Thyroid gland (tissue), 4 donors: ENCODE data around the gene PTBP2. TPM values are rescaled to one million over a fixed set of nuclear protein-coding genes. Genes with fewer than 3 reads are reported as not detected.
"Not testable (repeated sequence)": the region's sequence is repeated elsewhere in the genome, so short reads cannot be mapped to it uniquely, and the experiment has no call there.

Experiments used
- DNase-seq, 2 donors: peaks; one replicate each; pipeline ENCODE4 v3.0.0-alpha.2; 2019
- H3K27ac ChIP-seq, 3 donors: fragments of 200-600 bp; sonication (generic); 1 replicate in 2 of 3; 2 replicates in 1 of 3; pipeline ENCODE4 v1.5.1; 2016 to 2019; ENCODE audit warnings: mild to moderate bottlenecking in 1 of 3, moderate library complexity in 1 of 3
- H3K27me3 ChIP-seq: fragments of 200-600 bp; sonication (generic); one replicate; pipeline ENCODE4 v1.5.1; 2019
- H3K36me3 ChIP-seq, 2 donors: fragments of 200-600 bp; sonication (generic); one replicate each; pipeline ENCODE4 v1.5.1; 2016 to 2019
- H3K4me1 ChIP-seq, 2 donors: fragments of 200-600 bp; sonication (generic); one replicate each; pipeline ENCODE4 v1.5.1; 2017 to 2019
- H3K4me3 ChIP-seq, 3 donors: fragments of 200-600 bp; sonication (generic); replicated peaks in 1 of 3; 1 replicate in 2 of 3; 2 replicates in 1 of 3; pipeline ENCODE4 v1.5.1; 2016; ENCODE audit warnings: mild to moderate bottlenecking in 1 of 3
- H3K9me3 ChIP-seq: fragments of 200-600 bp; sonication (generic); one replicate; pipeline ENCODE4 v1.5.1; 2017
- POLR2A ChIP-seq, 2 donors: fragments of 450-650 bp; IDR thresholded peaks; one replicate each; pipeline ENCODE4 v1.6.1; 2017; ENCODE audit warnings: antibody characterized with exemption in 2 of 2, mild to moderate bottlenecking in 2 of 2, moderate library complexity in 1 of 2
- WGBS, 2 donors: methylation state at CpG; one replicate each; pipeline ENCODE4 v1.1.5; 2017; 5-methylcytosine and 5-hydroxymethylcytosine counted together
- intact Hi-C: fragments of 100-400 bp; cut with DNase I; formaldehyde crosslinking; loops from one replicate; pipeline ENCODE4 v1.15.1; 2023
- total RNA-seq, 4 donors: library from RNA; depleted of rRNA; stranded (reverse); fragments of >200 nt; gene quantifications; one replicate each; pipeline ENCODE4 v1.2.3, GENCODE V29; 2016
- TF ChIP-seq, protein P1 (sequence below), 6 experiments: fragments of 200-600 bp in 3 of 6; fragments of 450-650 bp in 3 of 6; sonication (generic) in 3 of 6; IDR thresholded peaks; one replicate each; pipeline ENCODE4 v1.5.1; 2016 to 2019; ENCODE audit warnings: antibody characterized with exemption in 6 of 6, mild to moderate bottlenecking in 2 of 6, inconsistent platforms in 1 of 6, moderate library complexity in 1 of 6

Gene PTBP2
- total RNA-seq, 4 donors from 2014 or later, result 69.9 to 99.3 (median 91.8) TPM

DNA sequence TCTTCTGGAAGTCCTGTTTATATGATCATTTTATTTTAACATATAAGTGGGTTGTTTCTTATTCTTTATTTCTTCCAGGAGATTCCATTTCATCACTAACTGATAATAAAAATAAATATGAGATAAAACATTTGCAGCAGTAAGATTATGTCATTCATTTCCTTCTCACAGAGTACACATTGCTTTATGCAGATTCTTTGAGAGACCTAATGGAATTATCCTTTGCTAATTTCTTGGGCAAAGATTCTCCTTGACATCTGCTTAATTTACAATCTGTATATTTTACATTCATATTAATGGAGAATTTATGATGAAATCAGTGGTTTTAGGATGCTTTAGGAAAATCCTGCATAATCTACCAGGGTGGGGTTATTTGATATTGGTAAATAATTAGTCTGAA lies 60.6 kb downstream of the PTBP2 start:
- H3K9me3 ChIP-seq, result no peaks in the 10 kb centered on the region
- intact Hi-C loops, result no loop called here
- no peak overlapping the region for H3K27ac ChIP-seq
- no peak for DNase-seq
- H3K36me3 ChIP-seq, result peaks cover 10 to 11% of the 10 kb centered on the region in 2 donors
- no peaks in the 10 kb centered on the region for H3K4me1 ChIP-seq
- no peak for TF ChIP-seq POLR2A (IDR thresholded peaks at IDR 0.05)
- TF ChIP-seq, protein P1, sequence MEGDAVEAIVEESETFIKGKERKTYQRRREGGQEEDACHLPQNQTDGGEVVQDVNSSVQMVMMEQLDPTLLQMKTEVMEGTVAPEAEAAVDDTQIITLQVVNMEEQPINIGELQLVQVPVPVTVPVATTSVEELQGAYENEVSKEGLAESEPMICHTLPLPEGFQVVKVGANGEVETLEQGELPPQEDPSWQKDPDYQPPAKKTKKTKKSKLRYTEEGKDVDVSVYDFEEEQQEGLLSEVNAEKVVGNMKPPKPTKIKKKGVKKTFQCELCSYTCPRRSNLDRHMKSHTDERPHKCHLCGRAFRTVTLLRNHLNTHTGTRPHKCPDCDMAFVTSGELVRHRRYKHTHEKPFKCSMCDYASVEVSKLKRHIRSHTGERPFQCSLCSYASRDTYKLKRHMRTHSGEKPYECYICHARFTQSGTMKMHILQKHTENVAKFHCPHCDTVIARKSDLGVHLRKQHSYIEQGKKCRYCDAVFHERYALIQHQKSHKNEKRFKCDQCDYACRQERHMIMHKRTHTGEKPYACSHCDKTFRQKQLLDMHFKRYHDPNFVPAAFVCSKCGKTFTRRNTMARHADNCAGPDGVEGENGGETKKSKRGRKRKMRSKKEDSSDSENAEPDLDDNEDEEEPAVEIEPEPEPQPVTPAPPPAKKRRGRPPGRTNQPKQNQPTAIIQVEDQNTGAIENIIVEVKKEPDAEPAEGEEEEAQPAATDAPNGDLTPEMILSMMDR (IDR thresholded peaks at IDR 0.05), result no peak
- no peaks in the 10 kb centered on the region for H3K27me3 ChIP-seq
- H3K4me3 ChIP-seq, result no peak overlapping the region

DNA sequence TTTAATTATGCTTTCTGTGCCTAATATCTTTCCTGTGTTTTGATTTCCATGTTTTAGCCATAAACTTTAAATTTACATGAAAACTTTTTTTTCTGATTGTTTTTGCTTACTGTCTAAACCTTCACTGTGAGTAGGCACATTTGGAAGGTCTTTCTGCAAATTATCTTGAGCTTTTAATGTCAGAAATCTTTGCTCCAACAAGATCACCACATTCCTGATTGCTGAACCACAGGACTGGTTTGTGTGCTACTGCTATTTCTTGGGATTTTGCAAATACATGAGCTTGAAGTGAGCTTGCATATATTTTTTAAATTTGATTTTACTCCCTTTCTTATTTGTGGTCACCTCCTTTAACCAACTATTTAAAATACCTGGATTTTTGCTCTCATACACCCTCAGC lies 61.3 kb downstream of the PTBP2 start:
- intact Hi-C loops, result no loop called here
- no peaks in the 10 kb centered on the region for H3K27me3 ChIP-seq
- H3K4me3 ChIP-seq, result no peak overlapping the region
- no peak for TF ChIP-seq POLR2A (IDR thresholded peaks at IDR 0.05)
- TF ChIP-seq, protein P1 (IDR thresholded peaks at IDR 0.05), result no peak
- H3K4me1 ChIP-seq, result no peaks in the 10 kb centered on the region
- H3K27ac ChIP-seq, result no peak overlapping the region
- no peak for DNase-seq
- peaks cover 10 to 11% of the 10 kb centered on the region in 2 donors for H3K36me3 ChIP-seq
- H3K9me3 ChIP-seq, result no peaks in the 10 kb centered on the region

DNA sequence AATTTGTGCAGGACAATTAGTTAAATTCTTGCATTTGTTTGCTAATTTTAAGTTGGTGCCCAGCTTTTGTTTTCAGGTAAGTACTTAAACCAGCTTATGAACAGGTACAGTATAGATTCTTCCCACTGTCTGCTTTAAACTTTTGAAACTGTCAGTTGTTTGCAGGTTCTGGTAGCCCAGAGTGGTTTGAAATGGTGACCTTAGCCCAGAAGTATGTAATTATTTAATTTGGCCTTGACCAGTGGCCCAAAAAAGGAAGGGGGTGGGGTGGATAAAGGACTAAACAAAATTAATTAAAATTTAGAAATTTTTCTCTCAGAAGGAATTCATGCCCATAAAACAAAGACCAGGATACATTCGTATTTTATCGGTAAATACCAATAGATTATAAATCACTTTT lies 69.0 kb downstream of the PTBP2 start:
- H3K27ac ChIP-seq, result no peak overlapping the region
- H3K9me3 ChIP-seq, result no peaks in the 10 kb centered on the region
- no peak overlapping the region for H3K4me3 ChIP-seq
- TF ChIP-seq, protein P1 (IDR thresholded peaks at IDR 0.05), result no peak
- TF ChIP-seq POLR2A (IDR thresholded peaks at IDR 0.05), result no peak
- WGBS, 2 donors, result 97 to 100% methylated on average over 2 of the region's 2 CpGs
- no peak for DNase-seq
- H3K4me1 ChIP-seq, result no peaks in the 10 kb centered on the region
- intact Hi-C loops, result no loop called here
- peaks cover 0 to 4% of the 10 kb centered on the region in 2 donors for H3K36me3 ChIP-seq
- no peaks in the 10 kb centered on the region for H3K27me3 ChIP-seq

DNA sequence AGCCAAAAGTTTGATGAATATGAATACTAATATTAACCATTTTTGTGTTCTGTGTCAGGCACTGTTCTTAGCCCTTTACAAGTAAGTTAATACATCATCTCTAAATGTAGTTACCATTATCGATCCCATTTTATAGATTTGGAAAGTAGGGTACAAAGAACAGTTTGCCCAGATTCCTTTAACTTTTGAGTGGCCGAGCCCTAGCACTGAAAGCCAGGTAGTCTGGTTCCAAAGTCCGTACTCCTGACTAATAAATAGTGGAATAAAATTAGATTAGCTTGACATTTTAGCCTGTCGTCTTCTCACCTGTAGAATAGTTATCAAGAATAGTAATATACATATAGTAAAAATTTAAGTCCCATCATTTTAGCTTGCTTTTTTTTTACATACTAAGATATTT lies 70.6 kb downstream of the PTBP2 start:
- no peak overlapping the region for H3K4me3 ChIP-seq
- no peaks in the 10 kb centered on the region for H3K9me3 ChIP-seq
- no peaks in the 10 kb centered on the region for H3K4me1 ChIP-seq
- no peaks in the 10 kb centered on the region for H3K27me3 ChIP-seq
- no peaks in the 10 kb centered on the region for H3K36me3 ChIP-seq
- DNase-seq, result no peak
- intact Hi-C loops, result no loop called here
- H3K27ac ChIP-seq, result no peak overlapping the region
- WGBS, 2 donors, result 97 to 99% methylated on average over 4 of the region's 4 CpGs
- TF ChIP-seq, protein P1 (IDR thresholded peaks at IDR 0.05), result no peak
- no peak for TF ChIP-seq POLR2A (IDR thresholded peaks at IDR 0.05)

DNA sequence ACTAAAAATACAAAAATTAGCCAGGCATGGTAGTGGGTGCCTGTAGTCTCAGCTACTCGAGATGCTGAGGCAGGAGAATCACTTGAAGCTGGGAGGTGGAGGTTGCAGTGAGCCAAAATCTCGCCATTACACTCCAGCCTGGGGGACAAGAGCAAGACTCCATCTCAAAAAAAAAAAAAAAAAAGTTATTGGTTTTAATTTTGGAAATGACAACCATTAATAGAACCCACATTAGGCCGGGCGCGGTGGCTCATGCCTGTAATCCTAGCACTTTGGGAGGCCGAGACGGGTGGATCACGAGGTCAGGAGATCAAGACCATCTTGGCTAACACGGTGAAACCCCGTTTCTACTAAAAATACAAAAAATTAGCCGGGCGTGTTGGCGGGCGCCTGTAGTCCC lies 80.1 kb downstream of the PTBP2 start:
- H3K27ac ChIP-seq, DNase-seq, H3K9me3 ChIP-seq, intact Hi-C loops, H3K27me3 ChIP-seq, H3K36me3 ChIP-seq, H3K4me3 ChIP-seq, H3K4me1 ChIP-seq: not testable (repeated sequence)
- 92 to 96% methylated on average over 14 of the region's 14 CpGs for WGBS, 2 donors

DNA sequence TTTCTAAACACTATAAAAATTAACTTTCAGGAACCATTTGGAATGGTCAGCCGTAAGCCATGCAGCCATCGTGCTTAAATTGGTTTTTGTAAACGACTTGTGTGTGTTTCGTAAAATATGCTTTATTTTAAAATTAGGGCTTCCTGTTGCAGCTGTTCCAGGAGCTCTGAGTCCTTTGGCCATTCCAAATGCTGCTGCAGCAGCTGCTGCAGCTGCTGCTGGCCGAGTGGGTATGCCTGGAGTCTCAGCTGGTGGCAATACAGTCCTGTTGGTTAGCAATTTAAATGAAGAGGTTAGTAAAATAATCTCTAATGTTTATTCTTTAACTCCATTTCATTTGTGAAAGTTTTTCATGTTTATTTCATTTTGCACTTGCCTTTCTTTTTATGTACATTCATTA lies 83.1 kb downstream of the PTBP2 start:
- no peaks in the 10 kb centered on the region for H3K9me3 ChIP-seq
- H3K27ac ChIP-seq, result no peak overlapping the region
- H3K27me3 ChIP-seq, result no peaks in the 10 kb centered on the region
- DNase-seq, result no peak
- WGBS, 2 donors, result 76 to 87% methylated on average over 5 of the region's 5 CpGs
- H3K4me3 ChIP-seq, result no peak overlapping the region
- H3K4me1 ChIP-seq, result no peaks in the 10 kb centered on the region
- no peaks in the 10 kb centered on the region for H3K36me3 ChIP-seq
- TF ChIP-seq, protein P1 (IDR thresholded peaks at IDR 0.05), result no peak
- no peak for TF ChIP-seq POLR2A (IDR thresholded peaks at IDR 0.05)
- intact Hi-C loops, result no loop called here
